ENCODE results near the gene SFT2D1.

SFT2D1 gene

GRCh38 chr6:166306378-166307081 lies 35.8 kb downstream of the SFT2D1 start:
- no peak for DNase-seq

DNA sequence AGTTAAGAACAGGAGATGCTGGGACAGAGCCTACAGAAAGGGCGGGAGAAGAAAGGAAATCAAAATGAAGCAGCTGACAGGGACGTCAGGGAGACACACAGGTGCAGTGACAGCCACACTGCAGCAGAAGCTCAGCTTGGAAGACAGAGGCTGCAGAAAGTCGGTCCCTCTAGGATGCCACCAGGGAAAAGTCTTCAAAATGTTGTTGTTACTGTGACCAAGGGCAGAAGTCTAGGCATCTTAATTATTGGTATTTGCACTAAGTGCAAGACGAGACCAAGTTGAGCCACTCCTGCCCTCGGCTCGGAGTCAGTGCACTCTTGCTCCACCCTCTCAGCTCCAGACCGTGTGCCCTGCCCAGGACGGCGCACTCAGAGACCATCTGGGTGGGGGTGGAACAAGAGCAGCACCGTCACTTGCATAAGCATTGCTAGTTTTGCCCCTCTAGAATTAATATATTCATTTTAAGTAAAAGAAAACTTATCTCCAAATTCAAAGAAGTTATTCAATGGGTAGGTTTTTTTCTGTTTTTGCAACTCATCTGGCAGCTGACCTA lies 36.7 kb downstream of the SFT2D1 start:
- no peak for DNase-seq

DNA sequence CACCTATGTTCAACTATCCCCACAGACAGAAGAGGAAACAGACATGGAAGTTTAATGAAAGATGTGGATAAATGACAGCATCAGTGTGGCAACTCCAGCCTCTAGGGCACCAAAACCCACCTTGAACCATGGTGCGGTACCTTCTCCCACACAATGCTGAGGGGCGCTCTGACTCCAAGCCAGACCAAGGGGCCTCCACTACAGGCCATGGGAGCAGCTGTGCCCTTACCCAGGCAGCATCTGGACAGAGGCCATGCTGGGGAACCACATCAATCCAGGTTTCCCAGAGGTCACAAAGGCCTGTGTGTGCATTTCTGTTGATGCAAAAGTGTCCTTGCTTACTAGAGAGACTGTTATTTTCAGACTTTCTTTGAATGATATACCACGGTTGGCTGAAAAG lies 38.2 kb downstream of the SFT2D1 start:
- no peak for DNase-seq

DNA sequence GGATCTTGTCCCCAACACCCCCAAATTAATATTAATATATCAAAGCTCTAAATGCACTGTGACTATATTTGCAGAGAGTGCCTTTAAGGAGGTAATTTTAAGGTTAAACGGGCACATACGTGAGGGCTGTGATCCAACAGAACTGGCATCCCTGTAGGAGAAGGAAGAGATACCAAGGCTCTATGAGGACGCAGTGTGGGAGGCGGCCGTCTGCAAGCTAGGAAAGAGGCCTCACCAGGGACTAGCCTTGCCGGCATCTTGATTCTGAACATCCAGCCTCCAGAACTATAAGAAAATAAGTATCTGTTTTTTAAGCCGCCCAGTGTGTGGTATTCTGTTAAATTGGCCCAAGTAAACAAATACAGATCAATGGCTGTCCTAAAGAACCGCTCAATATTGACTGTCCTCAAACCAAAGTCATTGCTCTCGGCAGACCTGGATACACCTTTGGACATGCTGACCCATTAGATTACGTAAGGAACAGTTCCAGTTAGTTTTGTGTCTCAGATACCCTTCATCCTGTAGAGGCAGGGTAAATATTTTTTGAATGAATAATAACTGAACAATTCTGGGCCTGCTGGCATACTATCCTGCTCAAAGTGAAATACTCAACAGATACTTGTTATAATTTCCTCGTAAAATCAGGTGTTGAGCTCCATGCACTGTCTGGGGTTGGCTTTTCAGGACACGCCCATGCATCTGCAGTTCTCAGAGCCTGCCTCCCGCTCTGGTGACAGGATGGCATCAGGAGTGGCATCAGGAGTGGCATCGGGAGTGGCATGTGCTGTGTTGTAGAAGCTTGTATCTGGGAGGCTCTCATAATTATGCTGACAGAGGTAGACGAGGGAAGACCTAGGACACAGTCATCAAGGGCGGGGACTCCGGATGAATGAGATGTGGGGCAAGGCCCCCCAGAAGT lies 40.5 kb downstream of the SFT2D1 start:
- no peak for DNase-seq

GRCh38 chr6:166300357-166300987 lies 41.9 kb downstream of the SFT2D1 start:
- DNase-seq, result no peak

DNA sequence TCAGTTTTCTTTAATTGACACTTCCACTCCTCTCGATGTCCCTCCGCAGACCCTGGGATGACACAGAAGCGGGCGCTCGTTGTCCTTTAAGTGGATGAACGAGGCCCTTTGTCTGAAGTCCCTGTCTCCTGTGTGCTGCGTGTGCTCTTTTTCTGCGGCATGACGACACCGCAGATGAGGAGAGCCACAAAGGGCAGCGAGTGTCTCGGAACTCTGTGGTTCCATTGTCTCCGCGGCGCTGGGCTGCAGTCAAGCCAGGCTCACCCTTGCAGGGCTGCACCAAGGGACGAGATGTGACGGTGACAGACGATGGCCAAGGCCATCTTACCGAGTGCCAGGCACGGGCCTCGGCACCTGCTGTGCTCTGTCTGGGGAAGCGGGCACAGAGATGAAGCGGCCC lies 44.7 kb downstream of the SFT2D1 start:
- DNase-seq, result no peak

DNA sequence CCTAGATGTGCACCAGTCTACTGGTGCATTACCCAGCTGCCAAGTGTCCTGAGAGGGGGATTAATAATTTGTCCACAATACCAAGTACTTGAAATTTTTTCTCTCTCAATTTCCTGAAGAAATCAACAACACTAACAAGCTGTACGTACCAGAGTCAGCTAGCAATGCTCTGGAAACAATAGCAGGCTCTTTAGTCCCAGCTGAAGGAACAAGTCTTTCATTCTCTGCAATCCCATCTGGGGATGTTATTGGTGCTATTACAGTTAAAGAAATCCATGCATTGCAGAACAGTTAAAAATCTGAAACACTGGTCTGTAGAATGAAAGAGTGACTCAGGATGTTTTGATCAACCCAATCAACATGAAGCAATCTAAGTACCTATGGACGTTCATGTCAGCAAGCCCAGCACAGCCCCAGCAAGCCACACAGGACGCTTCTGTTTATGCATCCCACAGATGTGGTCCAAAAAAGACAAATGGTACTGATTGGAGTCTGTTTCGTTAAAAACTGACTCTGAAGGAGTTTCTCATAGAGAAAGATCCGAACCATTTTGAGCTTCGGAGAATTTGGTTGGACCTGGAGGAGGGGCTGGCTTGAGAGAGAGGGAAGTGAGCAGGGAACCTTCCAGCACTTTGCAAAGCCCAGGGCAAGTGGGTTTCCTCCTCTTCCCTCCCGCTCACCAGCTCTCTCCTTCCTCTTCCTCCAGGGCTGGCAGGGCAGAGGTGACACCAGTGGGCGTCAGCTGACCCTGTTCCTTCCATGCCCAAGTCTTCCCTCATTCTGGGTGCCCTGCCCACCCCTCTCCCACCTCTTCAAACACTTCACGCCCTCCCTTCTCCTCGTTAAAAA lies 46.1 kb downstream of the SFT2D1 start:
- no peak for DNase-seq

DNA sequence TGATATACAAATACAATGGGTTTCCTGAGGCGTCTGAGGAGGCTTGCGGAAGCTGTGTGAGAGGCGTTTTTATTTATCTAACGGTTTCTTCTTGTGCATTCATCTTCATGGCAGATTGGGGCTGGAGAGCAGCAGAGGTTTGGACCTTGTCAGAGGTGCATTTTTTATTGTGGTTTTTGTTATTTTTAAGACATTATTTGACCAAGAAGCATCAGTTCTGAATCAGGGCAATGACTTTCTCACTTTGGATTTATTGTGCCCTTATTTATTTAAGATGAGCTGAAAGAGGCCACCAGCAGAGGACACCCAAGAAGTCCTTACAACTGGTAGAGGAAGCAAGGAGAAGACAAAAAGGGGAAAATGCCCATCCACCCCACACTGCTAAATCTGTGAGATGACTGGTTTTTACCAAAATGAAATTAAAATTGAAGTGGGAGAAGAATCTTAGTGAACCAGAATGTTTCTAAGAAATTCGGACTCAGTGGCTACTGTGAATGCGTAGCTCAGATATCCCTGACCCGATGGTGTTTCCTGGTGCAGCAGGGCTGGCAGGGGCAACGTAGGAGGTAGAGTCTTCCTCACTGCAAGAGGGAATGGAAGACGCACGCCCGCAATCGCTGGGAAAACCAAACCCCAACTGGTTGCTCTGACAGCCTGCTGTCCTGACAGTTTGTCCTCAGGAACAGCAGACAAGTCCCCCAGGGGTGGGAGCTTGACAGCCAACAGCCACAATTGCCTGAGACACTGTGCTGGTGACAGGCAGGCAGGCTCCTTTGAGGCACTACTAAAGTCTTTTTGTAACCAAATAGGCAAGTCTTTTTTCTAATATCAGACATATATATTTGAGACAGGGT lies 48.4 kb downstream of the SFT2D1 start:
- DNase-seq, result no peak

DNA sequence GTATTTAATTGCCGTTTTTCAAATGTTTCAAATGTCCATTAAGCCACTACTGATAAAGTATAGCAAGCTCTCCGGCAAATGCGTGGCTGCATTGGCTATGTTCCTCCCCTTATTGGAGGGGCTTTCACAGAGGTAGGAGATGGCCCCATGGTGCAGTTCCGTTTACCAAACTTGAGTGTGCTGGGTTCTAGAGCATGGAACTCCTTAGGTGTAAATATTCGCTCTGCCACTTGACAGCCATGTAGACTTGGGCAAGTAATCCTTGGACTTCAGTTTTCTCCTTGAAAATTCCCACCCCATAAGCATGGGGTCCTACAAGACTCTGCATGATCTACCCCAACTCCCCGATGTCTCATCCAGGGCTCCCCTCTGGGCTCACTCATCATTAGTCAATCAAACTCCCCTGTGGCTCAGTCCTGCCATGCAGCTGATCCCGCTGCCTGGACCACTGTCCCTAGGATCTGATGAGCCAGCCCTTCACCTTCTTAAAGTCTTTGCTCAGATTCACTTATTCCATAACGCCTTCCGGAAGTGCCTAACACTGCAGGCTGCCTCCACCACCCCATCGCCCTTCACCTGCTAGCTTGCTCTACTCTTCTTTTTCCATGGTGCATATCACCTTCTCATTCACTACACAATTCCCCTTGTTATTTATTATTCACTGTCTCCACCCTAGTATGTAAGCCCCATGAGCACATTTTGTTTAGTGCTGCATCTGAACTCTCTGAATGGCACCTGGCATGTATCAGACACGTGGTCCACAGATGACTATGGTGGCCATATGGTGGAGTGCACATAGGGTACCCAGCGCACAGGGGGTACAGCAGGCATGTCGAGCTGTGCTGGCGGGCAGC lies 52.9 kb downstream of the SFT2D1 start:
- no peak for DNase-seq

- no peak for DNase-seq
Measured at GRCh38 chr6:166286839-166287271, 55.5 kb downstream of the SFT2D1 start.

GRCh38 chr6:166285233-166285632 lies 57.1 kb downstream of the SFT2D1 start:
- no peak for DNase-seq

DNA sequence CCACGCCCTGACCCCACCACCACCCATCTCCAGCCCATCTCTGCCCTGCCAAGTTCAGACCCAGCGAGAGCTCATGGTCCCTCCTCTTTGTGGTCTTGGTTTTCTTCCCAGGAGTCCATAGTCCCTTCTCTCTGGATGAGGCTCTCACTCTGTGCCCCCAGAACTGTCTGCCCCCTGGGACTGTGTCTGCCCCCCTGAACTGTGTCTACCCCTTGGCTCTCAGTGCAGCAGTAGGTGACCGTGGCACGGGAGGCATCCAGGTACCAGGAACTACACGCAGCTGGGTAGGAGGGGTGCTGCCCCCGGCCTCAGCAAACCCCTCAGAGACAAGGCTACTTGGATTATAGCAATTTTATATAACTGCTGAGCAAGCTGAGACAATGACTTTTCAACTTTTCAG lies 57.7 kb downstream of the SFT2D1 start:
- no peak for DNase-seq

- DNase-seq, result no peak
Measured at GRCh38 chr6:166282394-166283032, 59.8 kb downstream of the SFT2D1 start.

DNA sequence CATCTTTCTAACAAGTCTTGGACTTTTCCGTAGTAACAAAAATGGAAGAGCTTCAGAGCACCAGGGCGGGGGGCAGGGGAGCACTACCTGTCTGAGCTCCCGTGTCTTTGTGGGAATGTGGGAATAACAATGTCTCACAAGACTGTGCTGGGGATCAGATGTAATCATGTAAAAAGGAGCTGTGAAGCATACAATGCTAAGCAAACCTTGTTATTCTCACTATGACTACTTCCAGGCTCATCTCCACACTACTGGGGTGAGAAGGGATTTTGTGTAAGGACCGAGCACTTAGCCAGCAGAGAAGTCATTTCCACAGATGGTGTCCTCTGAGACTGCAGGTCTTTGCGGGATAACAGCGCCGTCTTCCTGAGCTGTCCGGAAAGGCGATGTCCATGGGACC lies 61.2 kb downstream of the SFT2D1 start:
- DNase-seq, result no peak

DNA sequence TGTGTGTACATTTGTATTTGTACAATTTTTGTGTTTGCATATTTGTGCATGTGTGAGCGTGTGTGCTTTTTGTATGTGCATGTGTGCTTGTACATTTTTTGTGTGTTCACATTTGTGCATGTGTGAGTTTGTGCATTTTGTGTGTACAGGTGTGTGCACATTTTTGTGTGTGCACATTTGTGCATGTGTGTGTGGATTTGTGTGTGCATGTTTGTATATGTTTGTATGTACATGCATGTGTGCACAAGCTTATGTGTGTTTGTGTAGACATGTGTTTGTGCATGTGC lies 63.0 kb downstream of the SFT2D1 start:
- no peak for DNase-seq

DNA sequence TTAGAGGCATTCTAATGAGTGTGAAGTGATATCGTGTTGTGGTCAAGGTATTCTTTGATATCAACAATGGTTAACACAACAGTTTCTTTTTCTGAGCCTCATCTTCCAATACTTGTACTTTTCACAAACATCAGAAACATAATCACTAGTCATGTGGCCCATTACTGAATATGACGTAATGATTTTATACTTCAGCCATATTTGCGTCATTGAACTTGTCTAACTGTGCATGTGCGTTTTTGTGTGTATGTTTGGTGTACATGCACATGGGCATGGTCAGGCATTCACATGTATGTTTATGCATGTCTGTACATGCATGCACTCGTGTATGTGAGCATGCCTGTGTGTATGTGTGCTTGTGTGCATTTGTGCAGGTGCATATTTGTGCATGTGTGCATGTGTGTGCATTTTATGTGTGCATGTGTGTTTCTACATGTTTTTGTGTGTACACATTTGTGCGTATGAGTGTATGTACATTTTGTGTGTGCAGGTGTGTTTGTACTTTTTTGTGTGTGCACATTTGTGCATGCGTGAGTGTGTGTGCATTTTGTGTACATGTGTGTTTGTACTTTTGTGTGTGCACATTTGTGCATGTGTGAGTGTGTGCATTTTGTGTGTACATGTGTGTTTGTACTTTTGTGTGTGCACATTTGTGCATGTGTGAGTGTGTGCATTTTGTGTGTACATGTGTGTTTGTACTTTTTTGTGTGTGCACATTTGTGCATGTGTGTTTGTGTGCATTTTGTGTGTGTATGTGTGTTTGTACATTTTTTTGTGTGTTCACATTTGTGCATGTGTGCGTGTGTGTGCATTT lies 63.6 kb downstream of the SFT2D1 start:
- no peak for DNase-seq

- DNase-seq, result no peak
Measured at GRCh38 chr6:166277892-166278578, 64.3 kb downstream of the SFT2D1 start.

GRCh38 chr6:166277018-166277417 lies 65.3 kb downstream of the SFT2D1 start:
- no peak for DNase-seq

GRCh38 chr6:166275714-166276166 lies 66.6 kb downstream of the SFT2D1 start:
- peak; percentile 87 to 91 for DNase-seq
